Activated CD8-positive, alpha-beta T cell treated with anti-CD3 and anti-CD28 coated beads, Interleukin-2, amount 10 ng/mL, durations not matched to agents 7 days and 5 days (primary cell): ENCODE results near the gene C20orf141. TPM values are rescaled to one million over a fixed set of nuclear protein-coding genes. Genes with fewer than 3 reads are reported as not detected.

Experiments used
- ATAC-seq: fragments of 150-1000 bp; cut with Tn5 transposase; one replicate; pipeline ENCODE4 v1.10.0; 2021; ENCODE audit warnings: moderate library complexity
- CTCF ChIA-PET: fragments of 350-600 bp; sonication (Branson Sonifier 250); formaldehyde crosslinking; loops from one replicate; lab custom pipeline; 2021; ENCODE audit warnings: antibody characterized with exemption; lab: Charles Lee
- POLR2A ChIA-PET: fragments of 350-600 bp; sonication (Branson Sonifier 250); formaldehyde crosslinking; loops from one replicate; lab custom pipeline; 2021; ENCODE audit warnings: antibody characterized with exemption; lab: Charles Lee
- DNase-seq: peaks from one replicate; pipeline ENCODE4 v3.0.0-alpha.2; 2020
- H3K27ac Mint-ChIP-seq: one replicate; pipeline ENCODE4 v1.8.0; 2021; ENCODE audit warnings: mild to moderate bottlenecking, mixed read lengths
- H3K27me3 Mint-ChIP-seq: one replicate; pipeline ENCODE4 v1.8.0; 2021; ENCODE audit warnings: low read depth, mixed read lengths
- H3K36me3 Mint-ChIP-seq: one replicate; pipeline ENCODE4 v1.8.0; 2021; ENCODE audit warnings: low read depth, mixed read lengths
- H3K4me1 Mint-ChIP-seq: one replicate; pipeline ENCODE4 v1.8.0; 2021; ENCODE audit warnings: low read depth, mixed read lengths
- H3K4me3 Mint-ChIP-seq: one replicate; pipeline ENCODE4 v1.8.0; 2021; ENCODE audit warnings: mild to moderate bottlenecking, mixed read lengths
- H3K9me3 Mint-ChIP-seq: one replicate; pipeline ENCODE4 v1.8.0; 2022; ENCODE audit warnings: mixed read lengths; ENCODE audit not compliant: insufficient read depth
- total RNA-seq, 2 experiments: library from RNA; stranded (reverse); gene quantifications; one replicate each; pipeline ENCODE4 v1.2.3, GENCODE V29; 2021

The C20orf141 gene
- total RNA-seq, 2 experiments from 2014 or later = not detected

DNA sequence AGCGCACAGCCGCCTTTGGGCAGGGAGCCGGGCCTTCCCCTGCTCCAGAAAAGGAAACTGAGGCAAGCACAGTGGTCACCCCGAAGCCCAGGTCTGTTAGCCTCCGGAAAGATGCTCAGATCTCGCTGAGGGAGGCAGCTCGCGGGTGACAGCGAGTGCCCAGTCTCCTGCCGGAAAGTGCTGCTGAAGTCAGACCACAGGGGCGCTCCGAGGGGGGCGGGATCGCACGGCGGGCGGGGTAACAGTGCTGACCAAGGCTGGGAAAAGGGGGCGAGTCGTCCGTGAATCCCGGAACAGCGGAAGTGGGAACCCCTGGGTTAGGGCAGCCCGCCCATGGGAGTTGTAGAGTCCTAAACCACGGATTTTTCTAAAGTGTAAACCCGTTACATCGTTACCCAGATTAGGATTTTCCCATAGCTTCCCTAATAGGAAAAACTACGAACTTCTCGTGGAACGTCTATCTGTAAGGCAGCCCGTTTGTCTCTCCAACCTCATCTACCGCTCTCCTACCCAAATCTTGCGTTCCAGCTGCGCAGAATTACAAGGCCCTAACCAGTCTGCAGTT is 26.3 kb downstream of the C20orf141 start:
- DNase-seq (peak; percentile 57), ATAC-seq (peak; percentile 52)
- Mint-ChIP-seq H3K4me1 (peaks cover 22% of the 10 kb centered on the region), H3K27me3 (peaks cover 2% of the 10 kb centered on the region), H3K9me3 (no peaks in the 10 kb centered on the region), H3K36me3 (peaks cover 13% of the 10 kb centered on the region), H3K4me3 (peak overlapping the region; percentile 83), H3K27ac (peak overlapping the region; percentile 65)
- ChIA-PET POLR2A (interaction anchor here (0.7 to 2.6 kb wide), 9 partner anchors 8 to 204 kb away, joined by 3 to 9 read pairs (median 3); partner anchors contain the start of genes CPXM1 and PTPRA), CTCF (interaction anchor here (1.6 kb wide), 1 partner anchor 129 kb away, joined by 5 read pairs; no protein-coding TSS in a partner anchor)

DNA sequence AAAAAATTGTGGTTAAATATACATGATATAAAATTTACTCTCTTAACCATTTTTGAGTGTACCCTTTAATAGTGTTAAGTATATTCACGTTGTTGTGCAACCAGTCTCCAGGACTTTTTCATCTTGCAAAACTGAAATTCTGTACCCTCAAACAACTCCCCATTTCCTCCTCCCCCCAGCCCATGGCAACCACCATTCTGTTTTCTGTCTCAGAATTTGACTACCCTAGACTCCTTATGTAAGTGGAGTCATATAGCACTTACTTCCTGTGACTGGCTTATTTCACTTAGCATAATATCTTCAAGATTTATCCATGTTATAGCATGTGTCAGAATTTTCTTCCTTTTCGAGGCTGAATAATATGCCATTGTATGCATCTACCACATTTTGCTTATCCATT is 30.8 kb downstream of the C20orf141 start:
- Mint-ChIP-seq H3K27me3 (no peaks in the 10 kb centered on the region), H3K9me3 (no peaks in the 10 kb centered on the region), H3K27ac (peak overlapping the region; percentile 30), H3K36me3 (peaks cover 14% of the 10 kb centered on the region), H3K4me3 (no peak overlapping the region), H3K4me1 (peaks cover 26% of the 10 kb centered on the region)
- no peak for ATAC-seq
- ChIA-PET POLR2A (no interaction called here), CTCF (no interaction called here)
- DNase-seq = no peak

DNA sequence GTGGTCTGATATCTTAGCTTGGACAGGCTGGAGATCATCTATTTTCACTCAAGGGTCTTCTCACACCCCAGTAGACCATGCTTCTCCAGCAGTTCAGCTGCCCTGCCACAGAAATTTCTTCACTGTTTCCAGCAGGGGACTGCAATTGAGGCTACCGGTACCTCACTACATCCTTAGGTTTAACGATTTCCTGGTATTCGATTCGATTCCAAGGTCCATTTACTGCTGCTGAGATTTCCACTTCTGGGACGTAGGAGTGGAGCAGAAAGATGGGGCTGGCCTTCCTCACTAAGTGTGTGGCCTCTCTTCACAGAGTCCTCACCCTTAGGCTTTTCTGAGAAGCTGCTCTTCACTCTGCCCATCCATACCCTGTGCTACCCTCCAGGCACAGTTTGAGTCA is 31.9 kb downstream of the C20orf141 start:
- ATAC-seq = no peak
- ChIA-PET CTCF (no interaction called here), POLR2A (no interaction called here)
- Mint-ChIP-seq H3K27me3 (no peaks in the 10 kb centered on the region), H3K9me3 (no peaks in the 10 kb centered on the region), H3K27ac (no peak overlapping the region), H3K4me3 (no peak overlapping the region), H3K36me3 (peaks cover 14% of the 10 kb centered on the region), H3K4me1 (peaks cover 25% of the 10 kb centered on the region)
- no peak for DNase-seq

DNA sequence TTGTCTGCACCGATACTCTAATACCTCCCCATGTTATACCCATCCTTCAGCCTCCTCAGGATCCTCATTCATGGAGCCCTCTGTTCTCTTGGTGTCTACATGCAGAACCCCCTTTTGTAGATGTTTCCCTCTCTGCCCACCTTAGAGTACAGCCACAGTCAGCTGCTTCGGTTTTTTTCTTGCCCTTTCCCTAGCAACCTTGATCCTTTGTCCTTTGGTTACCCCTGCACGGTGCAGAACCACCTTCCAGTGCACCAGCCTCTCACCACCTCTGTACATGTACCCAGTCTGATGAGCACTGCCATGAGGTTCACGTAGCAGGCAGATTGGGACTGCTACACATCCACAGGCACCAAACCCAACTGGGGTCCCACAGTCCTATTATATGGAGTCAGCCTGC is 33.0 kb downstream of the C20orf141 start:
- H3K4me1 Mint-ChIP-seq = peaks cover 36% of the 10 kb centered on the region
- H3K9me3 Mint-ChIP-seq = no peaks in the 10 kb centered on the region
- CTCF ChIA-PET = no interaction called here
- ATAC-seq (no peak), DNase-seq (no peak)
- H3K27me3 Mint-ChIP-seq = no peaks in the 10 kb centered on the region
- H3K4me3 Mint-ChIP-seq = no peak overlapping the region
- no peak overlapping the region for H3K27ac Mint-ChIP-seq
- POLR2A ChIA-PET = no interaction called here
- H3K36me3 Mint-ChIP-seq = peaks cover 14% of the 10 kb centered on the region

DNA sequence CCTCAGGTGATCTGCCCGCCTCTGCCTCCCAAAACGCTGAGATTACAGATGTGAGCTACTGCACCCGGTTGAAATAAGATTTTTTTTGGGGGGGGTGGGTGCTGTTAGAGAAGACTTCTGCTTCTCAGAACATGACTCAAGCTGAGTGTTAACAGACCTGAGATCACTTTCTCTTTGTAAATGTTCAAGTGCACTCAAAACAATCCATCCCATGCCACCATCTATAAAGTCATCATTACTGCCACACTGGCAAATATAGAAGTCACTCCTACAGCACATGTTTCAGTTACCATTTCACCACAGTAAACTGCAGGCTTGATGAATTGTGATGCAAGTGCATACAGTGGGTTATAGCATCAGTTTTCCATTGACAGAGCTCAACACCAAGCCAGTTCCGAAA is 34.7 kb downstream of the C20orf141 start:
- DNase-seq (no peak), ATAC-seq (no peak)
- ChIA-PET POLR2A (interaction anchor here (1.2 kb wide), 1 partner anchor 9 kb away, joined by 4 read pairs; the partner anchor contains the start of genes PCED1A and VPS16), CTCF (interaction anchor here (0.8 to 2.0 kb wide), 2 partner anchors 16 to 31 kb away, joined by 3 to 5 read pairs; no protein-coding TSS in a partner anchor)
- Mint-ChIP-seq H3K36me3 (peaks cover 10% of the 10 kb centered on the region), H3K27me3 (no peaks in the 10 kb centered on the region), H3K4me3 (no peak overlapping the region), H3K4me1 (peaks cover 44% of the 10 kb centered on the region), H3K27ac (no peak overlapping the region), H3K9me3 (no peaks in the 10 kb centered on the region)

DNA sequence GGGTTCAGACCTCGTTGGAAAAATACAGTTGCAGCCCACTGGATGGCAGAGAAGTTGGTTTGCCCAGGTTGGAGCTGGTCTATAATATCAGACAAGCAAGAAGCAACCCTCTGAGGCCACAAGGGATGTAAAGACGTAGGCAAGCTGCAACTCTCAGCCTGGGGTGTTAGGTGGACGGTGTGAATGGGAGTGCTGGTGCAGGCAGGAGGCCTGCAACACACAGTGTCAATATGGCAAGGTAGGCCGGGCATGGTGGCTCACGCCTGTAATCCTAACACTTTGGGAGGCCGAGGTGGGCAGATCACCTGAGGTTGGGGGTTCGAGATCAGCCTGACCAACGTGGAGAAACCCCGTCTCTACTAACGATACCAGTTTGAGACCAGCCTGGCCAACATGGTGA is 36.3 kb downstream of the C20orf141 start:
- CTCF ChIA-PET = interaction anchor here (0.8 to 1.9 kb wide), 5 partner anchors 14 to 122 kb away, joined by 3 to 8 read pairs (median 5); no protein-coding TSS in a partner anchor
- Mint-ChIP-seq H3K9me3 (no peaks in the 10 kb centered on the region), H3K36me3 (peaks cover 5% of the 10 kb centered on the region), H3K4me1 (peaks cover 34% of the 10 kb centered on the region), H3K4me3 (no peak overlapping the region), H3K27ac (peak overlapping the region; percentile 6), H3K27me3 (no peaks in the 10 kb centered on the region)
- DNase-seq (no peak), ATAC-seq (no peak)
- POLR2A ChIA-PET = interaction anchor here (0.6 to 0.9 kb wide), 2 partner anchors 163 to 688 kb away, joined by 3 read pairs; no protein-coding TSS in a partner anchor

DNA sequence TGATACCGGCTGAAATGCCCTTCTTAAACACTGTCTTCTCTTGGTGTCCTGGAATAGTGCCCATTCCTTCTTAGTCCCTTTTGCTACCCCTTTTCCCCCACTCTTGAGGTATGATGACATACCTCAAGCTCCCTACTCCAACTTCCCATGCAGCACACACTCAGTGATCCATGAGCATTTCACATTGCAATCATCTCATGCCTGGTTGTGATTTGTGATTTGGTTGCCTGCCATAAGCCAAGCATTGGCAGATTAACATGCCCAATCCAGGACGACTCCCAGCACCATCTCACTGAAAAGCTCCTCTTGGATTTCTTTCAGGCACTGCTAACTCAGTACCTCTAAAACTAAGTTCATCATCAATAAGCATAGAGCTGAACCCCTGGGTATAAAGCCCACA is 43.8 kb downstream of the C20orf141 start:
- Mint-ChIP-seq H3K27me3 (no peaks in the 10 kb centered on the region), H3K9me3 (no peaks in the 10 kb centered on the region), H3K36me3 (peaks cover 11% of the 10 kb centered on the region), H3K4me1 (peaks cover 8% of the 10 kb centered on the region), H3K27ac (no peak overlapping the region), H3K4me3 (no peak overlapping the region)
- DNase-seq (no peak), ATAC-seq (no peak)
- POLR2A ChIA-PET = interaction anchor here (1.2 to 1.3 kb wide), 2 partner anchors 14 to 106 kb away, joined by 3 to 4 read pairs; no protein-coding TSS in a partner anchor
- CTCF ChIA-PET = no interaction called here

DNA sequence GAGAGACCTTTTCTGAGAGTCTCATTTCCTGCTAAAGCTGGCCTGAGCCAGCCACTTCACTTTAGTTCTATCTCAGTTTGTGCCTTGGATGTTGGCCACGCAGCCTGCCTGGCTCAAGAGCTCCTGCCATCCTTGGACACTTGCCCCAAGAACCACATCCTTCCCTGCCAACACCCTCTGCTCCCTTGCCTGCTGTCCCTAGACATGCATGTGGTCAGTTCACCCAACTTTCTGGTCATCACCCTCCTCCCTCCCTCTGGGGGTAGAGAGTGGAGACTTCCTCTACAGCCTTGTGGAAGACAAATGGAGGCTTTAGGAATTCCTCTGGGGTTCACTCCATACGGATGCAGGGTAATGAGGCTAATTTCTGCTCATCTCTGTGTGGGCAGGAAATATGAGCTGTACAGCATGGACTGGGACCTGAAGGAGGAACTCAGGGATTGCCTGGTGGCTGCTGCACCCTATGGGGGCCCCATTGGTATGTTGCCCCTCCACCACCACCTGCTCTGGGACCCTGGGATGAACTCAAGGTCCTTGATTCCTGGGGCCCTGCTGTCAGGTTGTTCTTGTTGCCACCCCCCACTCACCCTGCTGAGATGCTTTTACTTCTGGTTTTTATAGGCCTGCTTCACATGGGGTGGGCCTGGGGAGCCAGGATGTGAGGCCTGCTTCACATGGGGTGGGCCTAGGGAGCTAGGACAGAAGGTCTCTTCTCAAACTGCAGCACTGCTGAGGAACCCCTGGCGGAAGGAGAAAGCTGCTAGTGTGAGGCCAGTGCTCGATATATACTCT is 44.7 kb downstream of the C20orf141 start:
- ATAC-seq (no peak), DNase-seq (no peak)
- H3K9me3 Mint-ChIP-seq = no peaks in the 10 kb centered on the region
- peaks cover 7% of the 10 kb centered on the region for H3K4me1 Mint-ChIP-seq
- peak overlapping the region; percentile 39 for H3K27ac Mint-ChIP-seq
- no peak overlapping the region for H3K4me3 Mint-ChIP-seq
- ChIA-PET CTCF (interaction anchor here (0.7 kb wide), 1 partner anchor 172 kb away, joined by 4 read pairs; no protein-coding TSS in a partner anchor), POLR2A (interaction anchor here (1.2 to 1.3 kb wide), 2 partner anchors 13 to 106 kb away, joined by 3 to 4 read pairs; no protein-coding TSS in a partner anchor)
- no peaks in the 10 kb centered on the region for H3K27me3 Mint-ChIP-seq
- H3K36me3 Mint-ChIP-seq = peaks cover 15% of the 10 kb centered on the region

DNA sequence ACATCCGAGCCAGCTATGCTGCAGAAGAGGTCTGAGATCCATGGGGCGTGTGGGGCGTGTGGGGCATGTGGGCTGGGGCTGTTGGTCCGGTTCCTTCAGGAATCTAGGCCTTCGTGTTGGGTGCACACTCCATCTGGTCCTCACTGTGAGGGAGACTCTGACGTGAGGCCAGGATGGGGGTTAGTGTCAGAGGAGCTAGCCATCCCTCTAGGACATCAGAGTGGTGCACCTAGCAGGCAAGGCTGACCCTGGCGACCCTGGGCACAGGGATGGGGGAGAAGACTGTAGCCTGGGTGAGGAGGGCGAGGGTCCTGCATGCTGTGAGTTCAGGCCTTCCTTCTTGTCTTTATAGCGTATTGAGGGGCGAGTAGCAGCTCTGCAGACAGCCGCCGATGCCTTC is 49.8 kb downstream of the C20orf141 start:
- no peaks in the 10 kb centered on the region for H3K27me3 Mint-ChIP-seq
- ATAC-seq (no peak), DNase-seq (no peak)
- ChIA-PET POLR2A (interaction anchor here (1.2 to 1.3 kb wide), 2 partner anchors 8 to 25 kb away, joined by 4 to 5 read pairs; partner anchors contain the start of gene PTPRA), CTCF (interaction anchor here (0.8 to 3.4 kb wide), 6 partner anchors 9 to 178 kb away, joined by 3 to 16 read pairs (median 3); no protein-coding TSS in a partner anchor)
- H3K4me3 Mint-ChIP-seq = no peak overlapping the region
- H3K27ac Mint-ChIP-seq = peak overlapping the region; percentile 19
- H3K36me3 Mint-ChIP-seq = peaks cover 29% of the 10 kb centered on the region
- H3K4me1 Mint-ChIP-seq = peaks cover 39% of the 10 kb centered on the region
- H3K9me3 Mint-ChIP-seq = no peaks in the 10 kb centered on the region

DNA sequence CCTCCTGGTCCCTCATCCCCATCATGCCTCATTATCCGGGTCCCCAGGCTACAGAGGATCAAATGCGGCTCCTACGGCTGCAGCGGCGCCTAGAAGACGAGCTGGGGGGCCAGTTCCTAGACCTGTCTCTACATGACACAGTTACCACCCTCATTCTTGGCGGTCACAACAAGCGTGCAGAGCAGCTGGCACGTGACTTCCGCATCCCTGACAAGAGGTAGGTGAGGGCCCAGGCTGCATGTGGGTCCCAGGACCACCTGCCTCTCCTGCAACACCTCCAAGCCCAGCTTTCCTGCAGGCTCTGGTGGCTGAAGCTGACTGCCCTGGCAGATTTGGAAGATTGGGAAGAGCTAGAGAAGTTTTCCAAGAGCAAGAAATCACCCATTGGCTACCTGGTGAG is 50.3 kb downstream of the C20orf141 start:
- DNase-seq (no peak), ATAC-seq (no peak)
- no peak overlapping the region for H3K4me3 Mint-ChIP-seq
- H3K27ac Mint-ChIP-seq = peak overlapping the region; percentile 73
- ChIA-PET POLR2A (interaction anchor here (1.3 kb wide), 1 partner anchor 26 kb away, joined by 5 read pairs; no protein-coding TSS in a partner anchor), CTCF (interaction anchor here (0.7 to 3.4 kb wide), 14 partner anchors 9 to 450 kb away, joined by 3 to 16 read pairs (median 4); no protein-coding TSS in a partner anchor)
- peaks cover 29% of the 10 kb centered on the region for H3K36me3 Mint-ChIP-seq
- no peaks in the 10 kb centered on the region for H3K9me3 Mint-ChIP-seq
- no peaks in the 10 kb centered on the region for H3K27me3 Mint-ChIP-seq
- H3K4me1 Mint-ChIP-seq = peaks cover 39% of the 10 kb centered on the region
